ENCODE measurements around the gene TMEM145.

The TMEM145 gene

GRCh38 chr19:42275103-42275502 is 38.0 kb upstream of the TMEM145 start:
- Histone ChIP-seq H3K9me3 (no peaks in the 10 kb centered on the region), H3K27me3 (no peaks in the 10 kb centered on the region), H3K4me1 (peaks cover 6 to 95% (median 71%) of the 10 kb centered on the region in 4 donors), H3K4me3 (no peak overlapping the region), H3K27ac (peak overlapping the region; percentile 93 to 97), H3K36me3 (peaks cover 22 to 34% (median 32%) of the 10 kb centered on the region in 3 donors)
- peak in 1 of 2 donors; percentile 64 for DNase-seq
- TF ChIP-seq CTCF (IDR thresholded peaks at IDR 0.05): no peak
- intact Hi-C loops (cut with DNase I; ENCODE audit: low total_unique reads): no loop called here

GRCh38 chr19:42275517-42275916 is 37.6 kb upstream of the TMEM145 start:
- no peak overlapping the region for H3K4me3 ChIP-seq
- H3K27me3 ChIP-seq: no peaks in the 10 kb centered on the region
- peak overlapping the region; percentile 93 to 97 for H3K27ac ChIP-seq
- intact Hi-C loops (cut with DNase I; ENCODE audit: low total_unique reads): no loop called here
- H3K36me3 ChIP-seq: peaks cover 22 to 34% (median 32%) of the 10 kb centered on the region in 3 donors
- no peak for TF ChIP-seq CTCF (IDR thresholded peaks at IDR 0.05)
- H3K4me1 ChIP-seq: peaks cover 6 to 92% (median 67%) of the 10 kb centered on the region in 4 donors
- H3K9me3 ChIP-seq: no peaks in the 10 kb centered on the region
- no peak for DNase-seq

GRCh38 chr19:42276284-42276683 is 36.8 kb upstream of the TMEM145 start:
- peak in 1 of 2 donors; percentile 69 for DNase-seq
- no peaks in the 10 kb centered on the region for H3K9me3 ChIP-seq
- intact Hi-C loops (cut with DNase I; ENCODE audit: low total_unique reads): no loop called here
- H3K27me3 ChIP-seq: no peaks in the 10 kb centered on the region
- H3K36me3 ChIP-seq: peaks cover 22 to 34% (median 32%) of the 10 kb centered on the region in 3 donors
- no peak for TF ChIP-seq CTCF (IDR thresholded peaks at IDR 0.05)
- H3K4me1 ChIP-seq: peaks cover 6 to 92% (median 63%) of the 10 kb centered on the region in 4 donors
- peak overlapping the region; percentile 93 to 97 for H3K27ac ChIP-seq
- no peak overlapping the region for H3K4me3 ChIP-seq

GRCh38 chr19:42276821-42277220 is 36.3 kb upstream of the TMEM145 start:
- DNase-seq: no peak
- no peaks in the 10 kb centered on the region for H3K27me3 ChIP-seq
- TF ChIP-seq CTCF (IDR thresholded peaks at IDR 0.05): no peak
- peak overlapping the region; percentile 93 to 97 for H3K27ac ChIP-seq
- H3K36me3 ChIP-seq: peaks cover 22 to 33% (median 30%) of the 10 kb centered on the region in 3 donors
- intact Hi-C loops (cut with DNase I; ENCODE audit: low total_unique reads): no loop called here
- peaks cover 6 to 92% (median 63%) of the 10 kb centered on the region in 4 donors for H3K4me1 ChIP-seq
- H3K4me3 ChIP-seq: no peak overlapping the region
- no peaks in the 10 kb centered on the region for H3K9me3 ChIP-seq

- DNase-seq: no peak
- no peak for TF ChIP-seq CTCF (IDR thresholded peaks at IDR 0.05)
- no peaks in the 10 kb centered on the region for H3K27me3 ChIP-seq
- peaks cover 6 to 93% (median 72%) of the 10 kb centered on the region in 4 donors for H3K4me1 ChIP-seq
- H3K9me3 ChIP-seq: no peaks in the 10 kb centered on the region
- peaks cover 12 to 22% (median 19%) of the 10 kb centered on the region in 3 donors for H3K36me3 ChIP-seq
- intact Hi-C loops (cut with DNase I; ENCODE audit: low total_unique reads): loop anchor here (2.0 kb wide), 1 partner anchor 31 kb away; no protein-coding TSS in a partner anchor
- H3K4me3 ChIP-seq: peak overlapping the region in 1 of 2 donors; percentile 10
- peak overlapping the region; percentile 93 to 97 for H3K27ac ChIP-seq
Observed at GRCh38 chr19:42277821-42278451, 35.2 kb upstream of the TMEM145 start.

Measured in tibial artery (tissue), 4 donors.